Motor neuron (in vitro differentiated cells): ENCODE measurements around the gene AUTS2. TPM values are rescaled to one million over a fixed set of nuclear protein-coding genes. Genes with fewer than 3 reads are reported as not detected.

ENCODE experiments used
- ATAC-seq, 8 experiments: fragments of 200-7000 bp; cut with Tn5 transposase; replicated peaks in 6 of 8; 2 replicates each; pipeline ENCODE4 v1.8.0; 2021; ENCODE audit warnings: mild to moderate bottlenecking in 8 of 8, moderate library complexity in 8 of 8
- H3K27ac ChIP-seq, 2 donors: fragments of 250-450 bp; sonication (Bioruptor Pico); 2 replicates each; pipeline ENCODE4 v1.9.0; 2021; ENCODE audit warnings: antibody characterized with exemption in 2 of 2, mild to moderate bottlenecking in 2 of 2, moderate library complexity in 1 of 2
- H3K4me1 ChIP-seq, 2 donors: fragments of 250-450 bp; sonication (Bioruptor Pico); replicated peaks in 1 of 2; 2 replicates each; pipeline ENCODE4 v1.6.1; 2021; ENCODE audit warnings: antibody characterized with exemption in 2 of 2, mild to moderate bottlenecking in 2 of 2, moderate library complexity in 1 of 2
- H3K4me3 ChIP-seq, 5 donors: fragments of 250-450 bp; sonication (Bioruptor Pico); 2 replicates each; pipeline ENCODE4 v1.9.0; 2021; ENCODE audit warnings: antibody characterized with exemption in 5 of 5, mild to moderate bottlenecking in 5 of 5, moderate library complexity in 4 of 5
- WGBS, 10 experiments: fragments of 450-650 bp; shearing (Covaris generic); methylation state at CpG; one replicate each; pipeline ENCODE4 v1.0.0; 2022; 5-methylcytosine and 5-hydroxymethylcytosine counted together
- in situ Hi-C, 9 experiments: fragments of 400-800 bp; cut with MboI; loops; one replicate each; pipeline ENCODE4 v1.15.0; 2021; ENCODE audit warnings: low sequenced_read_pairs in 9 of 9, low pct_unique_long_range_greater_than_20kb in 2 of 9; ENCODE audit not compliant: unreplicated experiment in 9 of 9
- total RNA-seq, 8 experiments: library from RNA; unstranded; fragments of 300-600 nt; gene quantifications; 2 replicates each; pipeline versions ENCODE4 v1.2.3 to v1.2.4, GENCODE V29; 2022

The AUTS2 gene
- total RNA-seq, 8 experiments from 2014 or later, result 0.49 to 68.6 (median 32.2) TPM

GRCh38 chr7:69893906-69894305 is 295.6 kb downstream of the AUTS2 start:
- no peak overlapping the region for H3K4me3 ChIP-seq
- H3K27ac ChIP-seq, result no peak overlapping the region
- H3K4me1 ChIP-seq, result peaks cover 16 to 17% of the 10 kb centered on the region in 2 donors
- peak in 6 of 8 experiments; percentile 69 to 85 (median 80) for ATAC-seq
- in situ Hi-C loops, result no loop called here
- WGBS, 10 experiments, result 0 to 80% (median 14%) methylated on average over 1 to 3 of the region's 3 CpGs; no CpG with 5 or more reads in 1 of the 10 experiments

GRCh38 chr7:69895446-69895845 is 297.2 kb downstream of the AUTS2 start:
- H3K27ac ChIP-seq, result no peak overlapping the region
- ATAC-seq, result no peak
- 44 to 100% (median 55%) methylated on average over 1 to 2 of the region's 2 CpGs; no CpG with 5 or more reads in 3 of the 10 experiments for WGBS, 10 experiments
- H3K4me1 ChIP-seq, result peaks cover 11 to 17% of the 10 kb centered on the region in 2 donors
- in situ Hi-C loops, result no loop called here
- no peak overlapping the region for H3K4me3 ChIP-seq

- no peak for ATAC-seq
- Histone ChIP-seq H3K4me3 (no peak overlapping the region), H3K27ac (no peak overlapping the region), H3K4me1 (peaks cover 11 to 17% of the 10 kb centered on the region in 2 donors)
- in situ Hi-C loops, result no loop called here
- 51 to 100% (median 88%) methylated on average over 2 to 5 of the region's 5 CpGs; no CpG with 5 or more reads in 3 of the 10 experiments for WGBS, 10 experiments
These were observed 297.8 kb downstream of the AUTS2 start for GRCh38 chr7:69896121-69896520.

GRCh38 chr7:69898189-69898588 is 299.9 kb downstream of the AUTS2 start:
- H3K4me1 ChIP-seq, result peaks cover 11 to 20% of the 10 kb centered on the region in 2 donors
- WGBS, 10 experiments, result 0 to 67% (median 53%) methylated on average over 1 to 2 of the region's 2 CpGs; no CpG with 5 or more reads in 4 of the 10 experiments
- in situ Hi-C loops, result no loop called here
- peak in 1 of 8 experiments; percentile 55 for ATAC-seq
- H3K4me3 ChIP-seq, result no peak overlapping the region
- H3K27ac ChIP-seq, result no peak overlapping the region

- peaks cover 17 to 31% of the 10 kb centered on the region in 2 donors for H3K4me1 ChIP-seq
- in situ Hi-C loops, result no loop called here
- no peak overlapping the region for H3K27ac ChIP-seq
- no peak overlapping the region for H3K4me3 ChIP-seq
- ATAC-seq, result no peak
These were observed 305.1 kb downstream of the AUTS2 start for GRCh38 chr7:69903410-69903809.

- no peak overlapping the region for H3K27ac ChIP-seq
- peak in 6 of 8 experiments; percentile 23 to 80 (median 66) for ATAC-seq
- H3K4me3 ChIP-seq, result no peak overlapping the region
- WGBS, 10 experiments, result 13 to 76% (median 60%) methylated on average over 1 to 6 of the region's 8 CpGs
- H3K4me1 ChIP-seq, result peaks cover 18 to 40% of the 10 kb centered on the region in 2 donors
- in situ Hi-C loops, result no loop called here
These were observed 308.2 kb downstream of the AUTS2 start for GRCh38 chr7:69906283-69906995.

- Histone ChIP-seq H3K27ac (no peak overlapping the region), H3K4me1 (peaks cover 18 to 37% of the 10 kb centered on the region in 2 donors), H3K4me3 (no peak overlapping the region)
- no peak for ATAC-seq
- in situ Hi-C loops, result no loop called here
These were observed 309.4 kb downstream of the AUTS2 start for GRCh38 chr7:69907720-69908119.

GRCh38 chr7:69908454-69908853 is 310.2 kb downstream of the AUTS2 start:
- in situ Hi-C loops, result no loop called here
- WGBS, 10 experiments, result 50 to 80% (median 67%) methylated on average over 1 of the region's 1 CpG; no CpG with 5 or more reads in 7 of the 10 experiments

GRCh38 chr7:69910150-69910549 is 311.9 kb downstream of the AUTS2 start:
- ATAC-seq, result no peak
- no peak overlapping the region for H3K27ac ChIP-seq
- H3K4me3 ChIP-seq, result no peak overlapping the region
- peaks cover 25 to 50% of the 10 kb centered on the region in 2 donors for H3K4me1 ChIP-seq
- WGBS, 10 experiments, result 48 to 100% (median 100%) methylated on average over 1 to 3 of the region's 3 CpGs; no CpG with 5 or more reads in 3 of the 10 experiments
- in situ Hi-C loops, result no loop called here

More at GRCh38 chr7:69908454-69908853, 310.2 kb downstream of the AUTS2 start:
- Histone ChIP-seq H3K4me3 (no peak overlapping the region), H3K4me1 (peaks cover 18 to 37% of the 10 kb centered on the region in 2 donors), H3K27ac (no peak overlapping the region)
- ATAC-seq, result peak in 3 of 8 experiments; percentile 41 to 69 (median 44)

GRCh38 chr7:69911337-69911736 is 313.1 kb downstream of the AUTS2 start:
- Histone ChIP-seq H3K27ac (no peak overlapping the region), H3K4me1 (peaks cover 21 to 45% of the 10 kb centered on the region in 2 donors), H3K4me3 (no peak overlapping the region)
- ATAC-seq, result no peak
- in situ Hi-C loops, result no loop called here
- 65 to 100% (median 100%) methylated on average over 1 to 4 of the region's 8 CpGs; no CpG with 5 or more reads in 4 of the 10 experiments for WGBS, 10 experiments

- H3K27ac ChIP-seq, result no peak overlapping the region
- in situ Hi-C loops, result no loop called here
- 80 to 100% (median 85%) methylated on average over 1 to 3 of the region's 6 CpGs; no CpG with 5 or more reads in 7 of the 10 experiments for WGBS, 10 experiments
- ATAC-seq, result no peak
- peaks cover 14 to 37% of the 10 kb centered on the region in 2 donors for H3K4me1 ChIP-seq
- no peak overlapping the region for H3K4me3 ChIP-seq
These were observed 313.9 kb downstream of the AUTS2 start for GRCh38 chr7:69912141-69912540.

- no peak for ATAC-seq
- 55 to 100% (median 91%) methylated on average over 1 of the region's 1 CpG; no CpG with 5 or more reads in 2 of the 10 experiments for whole genome bisulfite sequencing, 10 experiments
- H3K27ac ChIP-seq, result no peak overlapping the region
- no peak overlapping the region for H3K4me3 ChIP-seq
- H3K4me1 ChIP-seq, result peaks cover 10 to 30% of the 10 kb centered on the region in 2 donors
- in situ Hi-C loops, result no loop called here
These were observed 314.6 kb downstream of the AUTS2 start for GRCh38 chr7:69912846-69913245.

- H3K27ac ChIP-seq, result no peak overlapping the region
- WGBS, 10 experiments, result 6 to 100% (median 83%) methylated on average over 1 to 4 of the region's 4 CpGs
- H3K4me1 ChIP-seq, result peaks cover 1 to 13% of the 10 kb centered on the region in 2 donors
- in situ Hi-C loops, result no loop called here
- no peak overlapping the region for H3K4me3 ChIP-seq
- ATAC-seq, result no peak
These were observed 321.3 kb downstream of the AUTS2 start for GRCh38 chr7:69919426-69920111.
